T-helper 1 cell treated with Interleukin-12 subunit alpha and Interleukin-12 subunit beta and Interleukin-4 antibody, amounts not matched to agents 30 ng/mL and 1 ng/mL, for 36 hours (primary cell): ENCODE data around the gene TNFRSF9. TPM values are rescaled to one million over a fixed set of nuclear protein-coding genes. Genes with fewer than 3 reads are reported as not detected.

Source experiments
- intact Hi-C: fragments of 100-400 bp; cut with micrococcal nuclease; formaldehyde crosslinking; loops from one replicate; pipeline ENCODE4 v1.15.1; 2024
- total RNA-seq: library from RNA; stranded (reverse); gene quantifications from 2 replicates; pipeline ENCODE4 v1.2.3, GENCODE V29; 2022

The TNFRSF9 gene
- total RNA-seq, 1 donor from 2014 or later, result 13.9 TPM

DNA sequence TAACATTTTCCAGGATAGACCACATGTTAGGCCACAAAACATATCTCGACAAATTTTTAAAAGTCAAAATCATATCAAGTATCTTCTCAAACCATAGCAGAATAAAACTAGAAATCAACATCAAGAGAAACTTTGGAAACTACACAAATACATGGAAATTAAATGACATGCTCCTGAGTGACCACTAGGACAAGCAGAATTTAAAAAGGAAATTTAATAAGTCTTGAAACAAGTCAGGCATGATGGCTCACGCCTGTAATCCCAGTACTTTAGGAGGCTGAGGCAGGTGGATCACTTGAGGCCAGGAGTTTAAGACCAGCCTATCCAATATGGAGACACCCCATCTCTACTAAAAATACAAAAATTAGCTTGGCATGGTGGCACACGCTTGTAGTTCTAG lies 61.4 kb downstream of the TNFRSF9 start:
- intact Hi-C loops, result no loop called here

DNA sequence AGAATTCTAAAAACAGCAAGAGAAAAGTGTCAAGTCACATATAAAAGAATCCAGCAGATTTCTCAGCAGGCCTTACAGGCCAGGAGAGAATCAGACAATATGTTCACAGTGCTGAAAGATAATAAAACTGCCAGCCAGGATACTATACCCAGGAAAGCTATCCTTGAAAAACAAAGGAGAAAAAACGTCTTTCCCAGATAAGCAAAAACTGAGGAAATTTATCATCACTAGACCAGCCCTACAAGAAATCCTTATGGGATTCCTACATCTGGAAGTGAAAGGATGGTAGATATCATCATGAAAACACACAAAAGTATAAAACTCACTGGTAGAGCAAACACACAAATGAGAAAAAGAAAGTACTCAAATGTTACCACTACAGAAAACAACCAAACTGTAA lies 62.6 kb downstream of the TNFRSF9 start:
- intact Hi-C loops, result no loop called here

DNA sequence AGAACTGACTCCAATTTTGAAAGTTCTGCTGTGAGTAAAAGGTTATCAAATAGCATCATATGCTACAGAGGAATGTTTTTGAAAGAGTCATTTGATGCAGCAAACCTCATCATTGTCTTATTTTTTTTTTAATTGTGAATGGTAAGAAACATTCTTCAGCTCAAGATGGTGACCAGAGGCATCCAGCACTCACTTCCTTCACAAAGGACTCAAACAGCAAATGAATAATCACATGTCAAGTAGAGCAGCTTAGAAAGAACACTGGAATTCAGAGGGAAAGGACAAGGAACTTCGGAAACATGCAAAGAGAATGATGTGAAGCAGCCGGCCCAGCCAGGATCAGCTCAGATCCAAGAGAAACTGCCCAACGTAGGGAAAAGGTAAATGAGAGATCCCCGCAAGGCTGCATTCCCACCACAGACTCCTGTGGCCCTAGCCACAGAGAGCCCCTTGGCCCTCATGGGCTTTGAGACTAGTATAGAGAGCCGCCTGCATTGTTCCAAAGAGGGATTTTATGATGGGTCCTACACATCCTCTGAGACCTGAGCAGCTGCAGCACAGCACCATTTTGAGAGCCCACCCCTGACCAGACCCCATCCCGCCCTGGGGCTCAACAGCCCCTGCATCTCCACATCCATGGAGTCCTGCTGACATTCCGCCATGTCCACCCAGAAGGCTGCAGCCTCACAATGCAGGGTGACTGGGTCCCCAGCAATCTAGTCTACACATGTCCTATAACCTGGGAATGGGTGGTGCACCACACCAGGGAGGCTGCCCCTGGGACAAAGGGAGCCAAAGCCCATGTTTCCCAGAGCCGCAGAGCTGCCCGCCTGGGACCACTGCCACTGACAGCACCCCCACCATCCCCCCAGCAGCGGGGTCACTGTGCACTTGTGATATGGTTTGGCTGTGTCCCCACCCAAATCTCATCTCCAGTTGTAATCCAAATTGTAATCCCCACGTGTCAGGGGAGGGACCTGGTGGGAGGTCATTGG lies 66.5 kb downstream of the TNFRSF9 start:
- intact Hi-C loops, result no loop called here

DNA sequence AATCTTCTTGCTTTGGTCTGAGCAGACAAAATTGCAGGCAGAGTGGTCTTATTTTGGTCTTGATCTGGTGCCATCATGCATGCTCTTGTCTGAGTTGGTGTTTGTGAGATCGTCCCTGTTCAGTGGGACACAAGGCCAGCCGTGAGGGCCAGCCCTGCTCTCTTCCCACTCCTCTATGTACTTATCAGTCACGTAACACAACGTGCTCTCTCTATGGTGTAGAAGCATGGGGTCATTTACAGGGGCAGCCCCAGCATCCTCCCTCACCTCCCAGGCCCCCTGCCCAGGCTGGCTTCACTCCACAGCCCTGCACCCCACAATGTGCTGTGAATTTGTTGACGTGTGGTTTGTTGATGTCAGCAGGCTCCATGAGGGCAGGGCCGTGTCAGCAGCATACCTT lies 69.5 kb downstream of the TNFRSF9 start:
- intact Hi-C loops, result no loop called here

DNA sequence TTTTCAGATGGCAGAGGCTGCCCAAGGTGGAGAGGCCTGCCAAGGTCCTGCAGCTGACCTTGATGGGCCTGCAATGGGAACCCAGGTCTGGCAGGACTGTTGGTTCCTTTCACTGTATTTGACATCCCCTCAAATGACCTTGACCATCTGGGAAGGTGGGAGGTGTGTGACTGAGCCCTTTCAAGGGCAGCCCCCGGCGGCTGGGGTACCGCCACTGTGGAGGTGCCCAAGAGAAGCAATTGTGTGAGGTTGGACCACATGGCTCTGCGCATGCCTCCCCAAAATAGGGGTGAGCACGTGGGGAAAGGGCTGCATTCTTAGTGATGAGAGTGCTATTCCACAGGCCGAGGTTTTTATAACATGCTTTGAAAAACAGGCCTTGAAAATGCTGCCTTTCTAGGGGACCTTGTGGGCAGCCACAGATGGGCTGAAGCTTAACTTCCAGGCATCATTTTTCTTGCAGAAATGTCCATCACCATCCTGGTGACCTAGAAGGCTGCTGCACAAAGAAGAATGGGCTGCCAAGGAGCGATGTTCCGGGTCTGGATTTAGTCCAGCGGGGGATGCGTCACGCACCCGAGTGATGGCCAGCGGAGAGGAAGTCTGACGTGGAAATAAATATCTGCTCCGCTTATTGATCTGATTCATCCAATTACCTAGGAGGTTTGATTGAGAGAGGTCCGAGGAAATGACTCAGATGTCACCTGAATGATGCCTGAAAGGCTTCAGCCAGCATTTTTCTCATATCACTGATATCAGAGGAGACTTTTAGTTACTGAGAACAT lies 71.3 kb downstream of the TNFRSF9 start:
- intact Hi-C loops, result no loop called here

DNA sequence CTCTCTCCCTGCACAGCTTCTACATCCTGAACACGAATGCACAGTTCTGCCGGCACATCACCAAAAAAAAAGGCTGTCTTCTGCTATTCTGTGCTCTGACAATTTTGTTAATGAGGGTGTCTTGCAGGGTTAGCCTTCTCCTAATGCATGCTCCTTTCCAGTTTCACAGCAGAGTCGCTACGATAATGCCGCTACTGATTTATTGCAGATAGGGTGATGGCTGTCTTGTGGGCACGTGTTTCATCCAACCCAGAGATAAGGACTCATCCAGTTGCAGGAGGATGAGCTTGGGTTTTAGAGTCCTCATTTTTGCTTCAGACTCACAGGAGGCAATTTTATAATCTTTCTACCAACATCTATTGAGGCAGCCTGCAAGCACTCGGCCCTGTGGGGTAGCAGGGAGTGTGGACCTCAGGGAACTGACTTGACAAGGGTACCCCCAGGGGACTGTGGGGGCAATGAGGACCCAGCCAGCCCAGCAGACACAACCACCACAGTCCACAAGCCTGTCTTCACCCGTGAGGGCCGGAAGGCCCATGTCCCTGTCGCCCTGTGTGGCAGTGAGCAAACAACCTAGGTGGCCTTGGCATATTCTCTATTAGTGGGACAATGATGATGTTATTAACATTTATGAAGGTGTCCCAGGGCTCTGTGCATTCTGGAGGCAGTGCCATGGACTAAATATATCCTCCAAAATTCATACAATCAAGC lies 72.4 kb downstream of the TNFRSF9 start:
- intact Hi-C loops, result no loop called here

DNA sequence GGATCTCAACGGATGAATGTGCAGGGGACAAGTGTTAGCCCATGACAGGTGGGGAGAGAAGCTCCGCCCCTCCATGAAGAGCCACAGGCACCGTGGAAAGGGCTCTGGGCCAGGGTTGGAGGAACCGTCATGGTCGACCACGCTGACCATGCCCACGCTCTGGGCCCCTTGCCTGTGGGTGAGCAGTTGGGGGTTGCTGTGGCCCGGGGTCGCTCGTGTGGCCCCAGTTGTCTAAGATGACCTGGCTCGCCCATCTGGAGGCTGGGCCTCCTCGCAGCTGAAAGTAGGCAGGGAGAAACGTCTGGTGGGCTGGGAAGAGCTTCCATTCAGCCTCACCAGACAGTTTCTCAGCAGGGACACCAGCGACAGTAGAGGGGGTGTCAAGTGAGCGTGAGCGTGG lies 74.7 kb downstream of the TNFRSF9 start:
- intact Hi-C loops, result no loop called here

Other genes with a start within 250 kb of the TNFRSF9 start
- 35.9 and 37.1 TPM in 2 replicates for gene VAMP3, start 169.5 kb downstream of the TNFRSF9 start, total RNA-seq
- 2.5 and 3.8 TPM in 2 replicates for gene PER3, start 156.5 kb downstream of the TNFRSF9 start, total RNA-seq
- gene UTS2, start 87.8 kb downstream of the TNFRSF9 start, total RNA-seq, result not detected in 2 replicates
- 277 and 281 TPM in 2 replicates for gene PARK7, start 20.9 kb upstream of the TNFRSF9 start, total RNA-seq
- 0.66 and 0.74 TPM in 2 replicates for gene ERRFI1, start 85.5 kb upstream of the TNFRSF9 start, total RNA-seq